ENCODE data around the gene ZFR2. TPM values are rescaled to one million over a fixed set of nuclear protein-coding genes. Genes with fewer than 3 reads are reported as not detected.

The ZFR2 gene
- 0.44 TPM in 1 of 2 replicates, not detected in the other for total RNA-seq
- long read RNA-seq: 0 reads

- no peak for TF ChIP-seq CTCF (IDR thresholded peaks at IDR 0.05)
- DNase-seq (ENCODE audit: extremely low spot score, unreplicated experiment): no peak
- Mint-ChIP-seq H3K36me3 (ENCODE audit: unreplicated experiment) (peaks cover 3% of the 10 kb centered on the region), H3K27me3 (ENCODE audit: unreplicated experiment) (peaks cover 56% of the 10 kb centered on the region), H3K4me1 (ENCODE audit: unreplicated experiment) (peaks cover 6% of the 10 kb centered on the region), H3K4me3 (ENCODE audit: unreplicated experiment) (no peak within 1 kb of the TSS), H3K27ac (ENCODE audit: unreplicated experiment) (no peak within 1 kb of the TSS), H3K9me3 (ENCODE audit: unreplicated experiment) (no peaks in the 10 kb centered on the region)
Observed at GRCh38 chr19:3868770-3869456, at the start of gene ZFR2. TSS of gene ZFR2 (minus strand) at chr19:3869038. CDS start at chr19:3869017, 21 bp downstream.

- no peak for TF ChIP-seq CTCF (IDR thresholded peaks at IDR 0.05)
- no peak overlapping the region for H3K27ac Mint-ChIP-seq (ENCODE audit: unreplicated experiment)
- H3K36me3 Mint-ChIP-seq (ENCODE audit: unreplicated experiment): no peaks in the 10 kb centered on the region
- no peaks in the 10 kb centered on the region for H3K9me3 Mint-ChIP-seq (ENCODE audit: unreplicated experiment)
- DNase-seq (ENCODE audit: extremely low spot score, unreplicated experiment): no peak
- H3K4me1 Mint-ChIP-seq (ENCODE audit: unreplicated experiment): no peaks in the 10 kb centered on the region
- no peak overlapping the region for H3K4me3 Mint-ChIP-seq (ENCODE audit: unreplicated experiment)
- H3K27me3 Mint-ChIP-seq (ENCODE audit: unreplicated experiment): peaks cover 4% of the 10 kb centered on the region
Observed at GRCh38 chr19:3916033-3916432, 47.2 kb upstream of the ZFR2 start.

GRCh38 chr19:3914199-3914598 lies 45.4 kb upstream of the ZFR2 start:
- no peak for DNase-seq (ENCODE audit: extremely low spot score, unreplicated experiment)

GRCh38 chr19:3910105-3910504 lies 41.3 kb upstream of the ZFR2 start:
- no peaks in the 10 kb centered on the region for H3K4me1 Mint-ChIP-seq (ENCODE audit: unreplicated experiment)
- no peak overlapping the region for H3K27ac Mint-ChIP-seq (ENCODE audit: unreplicated experiment)
- no peaks in the 10 kb centered on the region for H3K27me3 Mint-ChIP-seq (ENCODE audit: unreplicated experiment)
- no peak for TF ChIP-seq CTCF (IDR thresholded peaks at IDR 0.05)
- H3K36me3 Mint-ChIP-seq (ENCODE audit: unreplicated experiment): no peaks in the 10 kb centered on the region
- DNase-seq (ENCODE audit: extremely low spot score, unreplicated experiment): no peak
- H3K4me3 Mint-ChIP-seq (ENCODE audit: unreplicated experiment): no peak overlapping the region
- no peaks in the 10 kb centered on the region for H3K9me3 Mint-ChIP-seq (ENCODE audit: unreplicated experiment)

More at GRCh38 chr19:3914199-3914598, 45.4 kb upstream of the ZFR2 start:
- peaks cover 4% of the 10 kb centered on the region for H3K27me3 Mint-ChIP-seq (ENCODE audit: unreplicated experiment)
- H3K4me3 Mint-ChIP-seq (ENCODE audit: unreplicated experiment): no peak overlapping the region
- H3K27ac Mint-ChIP-seq (ENCODE audit: unreplicated experiment): no peak overlapping the region
- no peak for TF ChIP-seq CTCF (IDR thresholded peaks at IDR 0.05)
- H3K36me3 Mint-ChIP-seq (ENCODE audit: unreplicated experiment): no peaks in the 10 kb centered on the region
- no peaks in the 10 kb centered on the region for H3K4me1 Mint-ChIP-seq (ENCODE audit: unreplicated experiment)
- H3K9me3 Mint-ChIP-seq (ENCODE audit: unreplicated experiment): no peaks in the 10 kb centered on the region

GRCh38 chr19:3908266-3909054 lies 39.6 kb upstream of the ZFR2 start:
- no peak for DNase-seq (ENCODE audit: extremely low spot score, unreplicated experiment)
- no peaks in the 10 kb centered on the region for H3K27me3 Mint-ChIP-seq (ENCODE audit: unreplicated experiment)
- no peak overlapping the region for H3K4me3 Mint-ChIP-seq (ENCODE audit: unreplicated experiment)
- no peaks in the 10 kb centered on the region for H3K9me3 Mint-ChIP-seq (ENCODE audit: unreplicated experiment)
- TF ChIP-seq CTCF (IDR thresholded peaks at IDR 0.05): no peak
- no peaks in the 10 kb centered on the region for H3K36me3 Mint-ChIP-seq (ENCODE audit: unreplicated experiment)
- H3K4me1 Mint-ChIP-seq (ENCODE audit: unreplicated experiment): no peaks in the 10 kb centered on the region
- H3K27ac Mint-ChIP-seq (ENCODE audit: unreplicated experiment): no peak overlapping the region

All from osteocyte (in vitro differentiated cells).